Esophagus (tissue), 2 donors: ENCODE results near the gene NXPH2. TPM values are rescaled to one million over a fixed set of nuclear protein-coding genes. Genes with fewer than 3 reads are reported as not detected.

ENCODE experiments used
- H3K27ac ChIP-seq, 2 donors: one replicate each; pipeline ENCODE4 v1.5.1; 2013; ENCODE audit warnings: low read depth in 2 of 2, mild to moderate bottlenecking in 2 of 2, inconsistent platforms in 1 of 2, low read length in 1 of 2, moderate library complexity in 1 of 2
- H3K27me3 ChIP-seq, 2 donors: one replicate each; pipeline ENCODE4 v1.6.1; 2013; ENCODE audit warnings: low read length in 2 of 2, control low read depth in 1 of 2, mild to moderate bottlenecking in 1 of 2; ENCODE audit not compliant: insufficient read depth in 2 of 2, control insufficient read depth in 1 of 2
- H3K36me3 ChIP-seq, 2 donors: one replicate each; pipeline ENCODE4 v1.6.1; 2013; ENCODE audit warnings: low read length in 1 of 2; ENCODE audit not compliant: control insufficient read depth in 2 of 2, insufficient read depth in 2 of 2
- H3K4me1 ChIP-seq, 2 donors: one replicate each; pipeline ENCODE4 v1.6.1; 2013; ENCODE audit warnings: low read length in 1 of 2; ENCODE audit not compliant: control insufficient read depth in 2 of 2, insufficient read depth in 2 of 2
- H3K4me3 ChIP-seq, 2 donors: one replicate each; pipeline ENCODE4 v1.5.1; 2013; ENCODE audit warnings: low read length in 2 of 2, mild to moderate bottlenecking in 2 of 2, low read depth in 1 of 2, moderate library complexity in 1 of 2
- H3K9me3 ChIP-seq, 2 donors: one replicate each; pipeline ENCODE4 v1.6.1; 2013; ENCODE audit warnings: mild to moderate bottlenecking in 2 of 2, low read depth in 1 of 2, low read length in 1 of 2, moderate library complexity in 1 of 2; ENCODE audit not compliant: control insufficient read depth in 2 of 2, insufficient read depth in 1 of 2
- WGBS, 2 donors: extraction: QIAGEN DNeasy Blood & Tissue Kit; methylation state at CpG; one replicate each; pipeline ENCODE4 v1.1.7; 2013; 5-methylcytosine and 5-hydroxymethylcytosine counted together
- polyA plus RNA-seq, 2 donors: library from polyadenylated mRNA; stranded (reverse); fragments of 200-250 nt; gene quantifications; one replicate each; pipeline ENCODE4 v1.2.3, GENCODE V29; 2013
- donor health status: healthy with polysubstance abuse.
- donor health status: Bipolar disorder and iron deficiency.

The NXPH2 gene
- polyA plus RNA-seq, 2 donors: not detected

DNA sequence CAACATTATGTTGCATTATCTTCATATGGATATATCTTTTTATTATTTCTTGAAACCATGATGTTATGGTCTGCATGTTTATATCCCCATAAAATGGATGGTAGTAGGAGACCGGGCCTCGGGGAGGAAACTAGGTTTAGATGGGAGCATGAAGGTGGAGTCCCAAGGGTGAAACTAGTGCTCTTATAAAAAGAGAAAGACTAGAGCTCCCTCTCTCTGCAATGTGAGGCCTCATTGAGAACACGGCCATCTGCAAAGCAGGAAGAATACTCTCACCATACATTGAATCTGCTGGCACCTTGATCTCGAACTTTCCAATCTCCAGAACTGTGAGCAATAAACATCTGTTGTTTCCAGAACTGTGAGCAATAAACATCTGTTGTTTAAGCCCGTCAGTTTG is 64.0 kb downstream of the NXPH2 start:
- H3K9me3 ChIP-seq: no peaks in the 10 kb centered on the region
- no peaks in the 10 kb centered on the region for H3K36me3 ChIP-seq
- no peak overlapping the region for H3K27ac ChIP-seq
- H3K4me1 ChIP-seq: no peaks in the 10 kb centered on the region
- no peak overlapping the region for H3K4me3 ChIP-seq
- WGBS, 2 donors: 79 to 82% methylated on average over 5 of the region's 5 CpGs
- H3K27me3 ChIP-seq: no peaks in the 10 kb centered on the region

DNA sequence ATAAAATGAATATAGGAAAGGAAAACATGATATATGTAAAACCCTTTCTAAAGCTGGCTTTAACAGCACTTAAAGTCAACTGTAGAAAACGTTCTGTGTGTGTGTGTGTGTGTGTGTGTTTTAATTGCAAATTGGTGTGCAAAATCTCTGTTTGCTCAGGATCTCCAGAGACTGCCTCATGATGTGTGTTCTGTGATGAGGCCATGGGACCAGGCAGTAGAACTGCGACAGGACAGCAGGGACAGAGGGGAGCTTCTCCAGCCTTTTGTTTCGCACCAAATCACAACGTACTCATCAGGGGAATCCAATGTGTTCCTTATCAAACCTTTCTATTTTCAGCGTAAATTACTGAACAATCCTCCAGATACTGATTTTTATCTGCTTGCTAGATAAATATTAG is 66.7 kb downstream of the NXPH2 start:
- Histone ChIP-seq H3K9me3 (no peaks in the 10 kb centered on the region), H3K27ac (no peak overlapping the region), H3K36me3 (no peaks in the 10 kb centered on the region), H3K27me3 (no peaks in the 10 kb centered on the region), H3K4me3 (no peak overlapping the region), H3K4me1 (no peaks in the 10 kb centered on the region)
- WGBS, 2 donors: 58 to 61% methylated on average over 5 of the region's 5 CpGs

DNA sequence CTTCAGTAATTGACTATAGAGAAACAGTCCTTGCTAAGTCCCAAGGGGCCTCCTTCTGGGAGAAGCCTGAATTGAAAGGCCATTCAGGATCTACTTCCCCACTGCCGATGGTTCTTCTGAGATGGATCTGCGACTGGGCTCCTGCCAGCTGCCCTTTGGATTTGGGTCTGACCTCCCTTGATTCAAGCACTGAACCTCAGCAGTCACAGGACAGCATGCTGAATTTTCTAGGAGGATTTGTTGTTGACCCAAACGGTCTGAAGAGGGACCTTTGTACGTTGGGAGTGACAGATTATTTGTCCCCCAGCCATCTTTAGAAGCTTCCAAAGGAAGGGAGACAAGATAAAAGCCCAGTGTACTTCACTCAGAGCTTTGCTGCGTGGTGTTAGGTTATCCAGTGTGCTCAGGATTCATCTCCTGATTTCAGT is 67.1 kb downstream of the NXPH2 start:
- Histone ChIP-seq H3K4me1 (no peaks in the 10 kb centered on the region), H3K36me3 (no peaks in the 10 kb centered on the region), H3K27ac (no peak overlapping the region), H3K27me3 (no peaks in the 10 kb centered on the region), H3K9me3 (no peaks in the 10 kb centered on the region), H3K4me3 (no peak overlapping the region)
- WGBS, 2 donors: 60 to 71% methylated on average over 5 of the region's 5 CpGs

DNA sequence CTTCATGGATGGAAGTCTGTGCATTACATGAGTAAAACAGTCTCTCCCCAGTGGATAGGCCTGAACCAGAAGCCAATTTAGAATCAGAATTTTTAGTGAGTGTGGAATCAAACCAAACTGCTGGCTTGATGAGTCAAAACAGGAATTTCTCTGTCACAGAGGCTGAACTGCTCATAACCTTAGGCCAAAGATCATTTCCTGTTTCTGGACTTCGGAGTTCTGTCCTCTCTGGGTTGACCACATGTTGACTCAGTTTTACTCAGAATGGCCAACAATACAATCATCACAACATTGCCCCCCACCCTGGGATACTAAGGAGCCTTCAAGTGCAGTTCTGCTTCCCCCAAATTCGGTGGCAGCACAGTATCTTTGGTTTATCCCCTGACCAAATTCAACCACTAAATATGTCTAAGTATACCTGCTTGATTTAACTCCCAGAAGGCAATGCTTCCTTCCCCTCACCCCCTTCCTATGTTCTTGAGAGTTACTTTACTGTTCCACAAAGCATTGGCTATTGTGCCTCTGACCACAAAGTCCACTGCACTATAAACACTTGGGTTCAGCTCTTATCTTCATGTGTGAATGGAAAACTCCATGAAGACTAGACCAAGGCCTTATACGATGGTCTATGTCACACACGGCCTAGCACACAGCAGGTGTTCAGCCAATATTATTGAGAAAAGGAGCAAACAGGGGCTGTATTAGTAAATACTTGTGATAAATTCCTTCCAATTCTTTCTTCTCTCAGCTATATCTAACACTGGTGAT is 67.8 kb downstream of the NXPH2 start:
- no peaks in the 10 kb centered on the region for H3K9me3 ChIP-seq
- WGBS, 2 donors: 74 to 79% methylated on average over 4 of the region's 4 CpGs
- no peak overlapping the region for H3K4me3 ChIP-seq
- H3K4me1 ChIP-seq: no peaks in the 10 kb centered on the region
- no peak overlapping the region for H3K27ac ChIP-seq
- no peaks in the 10 kb centered on the region for H3K27me3 ChIP-seq
- H3K36me3 ChIP-seq: no peaks in the 10 kb centered on the region

DNA sequence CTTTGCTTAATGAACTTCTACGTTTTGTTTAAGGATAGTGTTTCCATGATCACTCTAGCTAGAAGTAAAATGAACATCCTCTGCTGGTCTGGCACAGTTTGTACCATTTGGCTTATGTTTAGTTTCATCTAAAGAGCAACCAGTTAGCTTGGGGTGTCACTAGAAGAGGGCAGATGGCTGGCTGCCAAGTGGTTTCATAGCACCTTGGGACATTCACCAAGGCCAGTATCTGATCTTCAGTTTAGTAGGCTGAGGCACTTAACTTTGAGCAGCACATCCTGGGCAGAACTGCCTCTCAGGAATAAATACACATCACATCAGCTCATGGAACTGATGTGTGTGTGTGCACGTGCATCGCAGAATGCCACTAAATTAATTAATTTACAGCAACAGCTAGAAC is 68.4 kb downstream of the NXPH2 start:
- no peak overlapping the region for H3K4me3 ChIP-seq
- H3K9me3 ChIP-seq: no peaks in the 10 kb centered on the region
- H3K27me3 ChIP-seq: no peaks in the 10 kb centered on the region
- 95 to 96% methylated on average over 3 of the region's 3 CpGs for WGBS, 2 donors
- no peaks in the 10 kb centered on the region for H3K36me3 ChIP-seq
- H3K4me1 ChIP-seq: no peaks in the 10 kb centered on the region
- H3K27ac ChIP-seq: no peak overlapping the region

DNA sequence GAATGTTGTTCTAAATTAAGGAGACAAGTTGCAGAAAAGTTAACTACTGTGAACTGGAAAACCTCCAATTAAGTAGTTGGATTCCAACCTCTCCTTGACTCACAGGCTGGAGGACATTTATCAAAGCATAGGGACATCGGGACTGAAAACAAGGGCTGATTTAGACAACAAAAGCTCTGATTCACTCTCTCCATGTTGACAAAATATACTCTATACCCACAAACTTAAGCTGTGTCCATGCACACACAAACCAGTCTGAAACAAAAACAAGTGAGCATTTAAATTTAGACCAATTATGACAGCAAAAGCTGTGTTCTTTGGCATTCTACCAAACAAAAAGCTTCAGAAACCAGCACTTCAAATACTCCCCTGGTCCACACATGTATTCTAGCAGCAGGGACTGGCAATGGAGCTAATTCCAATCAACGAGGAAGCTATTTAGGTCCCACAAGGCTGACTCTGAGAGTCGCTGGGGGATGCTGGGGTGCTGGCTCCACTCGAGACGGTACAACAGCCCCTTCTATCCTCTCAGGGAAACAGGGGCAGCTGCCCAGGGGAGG is 71.4 kb downstream of the NXPH2 start:
- no peak overlapping the region for H3K27ac ChIP-seq
- WGBS, 2 donors: 42 to 56% methylated on average over 5 of the region's 5 CpGs
- no peaks in the 10 kb centered on the region for H3K27me3 ChIP-seq
- H3K4me3 ChIP-seq: no peak overlapping the region
- H3K9me3 ChIP-seq: no peaks in the 10 kb centered on the region
- H3K4me1 ChIP-seq: no peaks in the 10 kb centered on the region
- H3K36me3 ChIP-seq: no peaks in the 10 kb centered on the region

DNA sequence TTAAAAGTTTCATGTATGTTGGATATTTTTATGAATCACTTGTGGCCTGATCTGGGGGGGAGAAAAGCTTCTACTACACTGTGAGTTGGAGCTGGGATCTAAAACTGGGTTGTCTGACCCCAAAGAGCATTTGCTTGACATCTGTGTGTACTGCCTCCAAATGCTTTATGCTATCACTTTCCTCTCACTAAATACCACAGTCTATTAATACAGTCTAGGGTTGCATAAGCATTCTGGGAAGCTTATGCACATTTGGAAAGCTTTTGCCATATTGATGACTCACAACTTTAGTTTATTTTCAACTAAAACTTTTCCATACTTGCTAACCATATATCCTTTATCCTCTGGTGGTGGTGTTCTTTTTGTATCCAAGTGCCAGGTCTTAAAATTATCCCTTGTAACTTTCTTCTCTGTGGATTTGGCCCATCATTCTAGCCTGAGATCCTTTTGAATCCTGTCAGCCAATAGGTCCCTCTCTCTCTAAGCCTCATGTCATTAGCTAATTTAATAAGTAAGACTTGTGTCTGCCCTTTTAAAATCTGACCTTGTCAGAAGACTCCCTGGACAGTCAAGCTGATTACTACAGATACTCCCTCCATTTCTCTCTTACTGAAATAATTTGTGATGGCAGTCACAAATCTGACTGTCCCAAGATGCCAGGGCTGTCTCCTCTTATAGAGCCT is 72.7 kb downstream of the NXPH2 start:
- Histone ChIP-seq H3K9me3 (no peaks in the 10 kb centered on the region), H3K27ac (no peak overlapping the region), H3K4me1 (no peaks in the 10 kb centered on the region)

DNA sequence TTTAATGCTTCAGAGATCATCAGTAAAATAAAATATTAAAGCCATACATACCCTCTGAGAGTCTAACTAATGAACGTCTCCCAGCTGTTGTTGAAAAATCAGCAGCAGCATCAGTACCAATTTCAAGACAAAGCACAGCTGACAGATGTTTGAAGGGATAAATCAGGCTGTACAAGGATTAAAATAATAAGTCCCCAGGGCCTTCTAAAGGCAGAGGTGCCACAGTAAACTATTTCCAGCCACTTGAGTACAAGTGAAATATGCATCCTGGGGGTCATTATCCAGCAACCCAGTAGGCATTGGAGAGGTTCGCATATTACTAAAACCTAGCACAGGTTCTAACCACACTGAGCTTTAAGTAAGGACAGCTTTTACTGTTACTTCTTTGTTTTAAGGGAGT is 76.9 kb downstream of the NXPH2 start:
- H3K27ac ChIP-seq: no peak overlapping the region
- H3K4me1 ChIP-seq: no peaks in the 10 kb centered on the region
- no peaks in the 10 kb centered on the region for H3K27me3 ChIP-seq
- H3K36me3 ChIP-seq: no peaks in the 10 kb centered on the region
- H3K9me3 ChIP-seq: no peaks in the 10 kb centered on the region
- WGBS, 2 donors: 81 to 83% methylated on average over 2 of the region's 2 CpGs
- no peak overlapping the region for H3K4me3 ChIP-seq

More for the DNA sequence above, 72.7 kb downstream of the NXPH2 start:
- Histone ChIP-seq H3K4me3 (no peak overlapping the region), H3K27me3 (no peaks in the 10 kb centered on the region), H3K36me3 (no peaks in the 10 kb centered on the region)

DNA sequence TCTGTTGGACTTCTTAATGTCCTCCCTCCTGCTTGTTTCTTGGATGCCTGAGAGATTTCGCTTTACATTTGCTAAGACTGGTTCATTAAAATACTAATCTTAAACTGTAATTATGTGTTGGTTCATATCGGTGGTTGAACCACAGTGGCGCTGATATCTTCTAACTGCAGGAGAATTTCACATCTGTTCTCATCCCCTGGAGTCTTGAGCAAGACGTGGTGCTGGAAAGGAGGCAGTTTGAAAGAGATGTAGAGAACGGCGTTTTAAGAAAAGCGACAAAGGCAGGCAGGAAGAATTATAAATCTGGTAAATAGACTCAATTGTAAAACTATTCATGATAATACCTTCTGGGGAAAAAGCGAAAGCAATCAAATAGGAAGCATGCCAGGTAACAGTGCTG is 79.5 kb downstream of the NXPH2 start:
- no peaks in the 10 kb centered on the region for H3K36me3 ChIP-seq
- H3K9me3 ChIP-seq: no peaks in the 10 kb centered on the region
- no peak overlapping the region for H3K4me3 ChIP-seq
- H3K27ac ChIP-seq: no peak overlapping the region
- WGBS, 2 donors: 77 to 84% methylated on average over 8 of the region's 8 CpGs
- no peaks in the 10 kb centered on the region for H3K27me3 ChIP-seq
- no peaks in the 10 kb centered on the region for H3K4me1 ChIP-seq
